Bronchial epithelial cell (primary cell): ENCODE measurements around the gene GABARAPL1. TPM values are rescaled to one million over a fixed set of nuclear protein-coding genes. Genes with fewer than 3 reads are reported as not detected.
"Not testable (repeated sequence)": the region's sequence is repeated elsewhere in the genome, so short reads cannot be mapped to it uniquely, and the experiment has no call there.

Experiments used
- DNase-seq: peaks from one replicate; pipeline ENCODE4 v3.0.0-alpha.2; 2010; ENCODE audit warnings: low read depth
- FAIRE-seq: peaks from 2 replicates; lab custom pipeline; 2011; peaks lifted over from hg19 to GRCh38; lab: Jason Lieb, UNC
- H3K27me3 ChIP-seq: 2 replicates; pipeline ENCODE4 v1.5.1; 2011; ENCODE audit warnings: low read length; ENCODE audit not compliant: control insufficient read depth, insufficient read depth
- H3K36me3 ChIP-seq: 2 replicates; pipeline ENCODE4 v1.5.1; 2011; ENCODE audit warnings: low read length; ENCODE audit not compliant: control insufficient read depth, insufficient read depth
- H3K4me3 ChIP-seq: 2 replicates; pipeline ENCODE4 v1.5.1; 2011; ENCODE audit warnings: mild to moderate bottlenecking, low read depth, low read length, control low read depth
- total RNA-seq: library from RNA; depleted of rRNA; stranded (reverse); fragments of >200 nt; gene quantifications from 2 replicates; pipeline ENCODE4 v1.2.1, GENCODE V29; 2014
- TF ChIP-seq, protein P1 (sequence below): IDR thresholded peaks from 2 replicates; pipeline ENCODE4 v1.5.1; 2011; ENCODE audit warnings: mild to moderate bottlenecking, moderate library complexity, low read length, control low read depth, inconsistent platforms; ENCODE audit not compliant: insufficient read depth, severe bottlenecking

The GABARAPL1 gene
- total RNA-seq, 1 donor from 2014 or later = 21.3 TPM

DNA sequence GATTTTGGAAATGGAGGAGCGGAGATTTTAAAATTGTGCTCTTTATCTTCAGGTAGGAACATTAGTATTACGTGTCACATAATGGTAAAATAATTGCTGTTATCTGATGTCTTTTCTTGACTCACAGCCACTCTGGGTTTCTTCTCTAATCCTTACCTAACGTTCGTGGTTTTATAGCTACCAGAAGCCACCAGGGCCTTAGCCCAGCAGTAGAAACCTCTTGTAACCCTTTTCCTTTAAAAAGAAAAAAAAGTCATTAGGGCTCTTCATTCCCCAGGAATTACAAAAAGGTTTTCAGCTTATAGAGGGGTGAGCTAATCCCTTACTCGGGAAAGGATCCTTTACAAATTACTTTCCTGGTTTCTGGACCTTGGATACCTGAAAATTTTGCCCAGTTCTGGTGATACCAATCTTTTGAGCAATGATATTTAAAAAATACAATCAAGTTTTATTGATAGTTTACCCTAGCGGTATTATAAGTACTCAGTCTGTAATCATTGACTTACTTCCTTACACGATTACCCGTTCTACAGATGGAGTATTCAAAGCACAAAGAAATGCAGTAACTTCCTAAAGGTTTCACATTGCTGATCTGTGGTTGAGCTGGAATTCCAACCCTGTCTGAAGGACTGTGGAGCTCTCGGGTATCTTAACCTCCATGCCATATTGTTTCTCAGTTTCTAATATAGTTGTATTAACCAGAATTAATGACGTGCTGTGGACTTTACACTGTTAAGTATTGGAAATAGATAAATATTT, 1.6 kb downstream of the GABARAPL1 start:
- FAIRE-seq = no peak
- Histone ChIP-seq H3K27me3 (no peaks in the 10 kb centered on the region), H3K4me3 (peak overlapping the region; percentile 92), H3K36me3 (peaks cover 2% of the 10 kb centered on the region)
- peak; percentile 37 for DNase-seq
- TF ChIP-seq, protein P1, sequence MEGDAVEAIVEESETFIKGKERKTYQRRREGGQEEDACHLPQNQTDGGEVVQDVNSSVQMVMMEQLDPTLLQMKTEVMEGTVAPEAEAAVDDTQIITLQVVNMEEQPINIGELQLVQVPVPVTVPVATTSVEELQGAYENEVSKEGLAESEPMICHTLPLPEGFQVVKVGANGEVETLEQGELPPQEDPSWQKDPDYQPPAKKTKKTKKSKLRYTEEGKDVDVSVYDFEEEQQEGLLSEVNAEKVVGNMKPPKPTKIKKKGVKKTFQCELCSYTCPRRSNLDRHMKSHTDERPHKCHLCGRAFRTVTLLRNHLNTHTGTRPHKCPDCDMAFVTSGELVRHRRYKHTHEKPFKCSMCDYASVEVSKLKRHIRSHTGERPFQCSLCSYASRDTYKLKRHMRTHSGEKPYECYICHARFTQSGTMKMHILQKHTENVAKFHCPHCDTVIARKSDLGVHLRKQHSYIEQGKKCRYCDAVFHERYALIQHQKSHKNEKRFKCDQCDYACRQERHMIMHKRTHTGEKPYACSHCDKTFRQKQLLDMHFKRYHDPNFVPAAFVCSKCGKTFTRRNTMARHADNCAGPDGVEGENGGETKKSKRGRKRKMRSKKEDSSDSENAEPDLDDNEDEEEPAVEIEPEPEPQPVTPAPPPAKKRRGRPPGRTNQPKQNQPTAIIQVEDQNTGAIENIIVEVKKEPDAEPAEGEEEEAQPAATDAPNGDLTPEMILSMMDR = no peak

DNA sequence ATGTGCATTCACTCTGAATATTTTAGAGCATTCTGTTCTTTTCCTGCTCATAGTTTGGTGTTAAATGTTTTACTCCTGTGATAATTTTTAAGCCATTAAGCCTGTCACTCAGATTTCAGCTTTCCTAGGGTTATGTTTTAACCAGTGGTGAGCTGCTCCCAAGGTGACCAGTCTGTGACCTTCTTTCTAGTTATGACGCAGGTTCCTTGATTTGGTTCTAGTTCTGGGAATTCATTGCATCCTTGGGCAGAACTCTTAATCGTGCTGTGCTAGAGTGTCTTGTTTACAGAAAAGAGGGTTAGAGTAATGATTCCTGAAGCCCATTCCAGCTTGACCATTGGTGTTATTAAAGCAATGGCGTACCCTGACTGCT, 2.2 kb downstream of the GABARAPL1 start:
- no peak overlapping the region for H3K4me3 ChIP-seq
- TF ChIP-seq, protein P1 = no peak
- DNase-seq = no peak
- peaks cover 2% of the 10 kb centered on the region for H3K36me3 ChIP-seq
- FAIRE-seq = no peak
- H3K27me3 ChIP-seq = no peaks in the 10 kb centered on the region

- FAIRE-seq = no peak
- no peaks in the 10 kb centered on the region for H3K27me3 ChIP-seq
- no peak for DNase-seq
- TF ChIP-seq, protein P1 = no peak
- peaks cover 2% of the 10 kb centered on the region for H3K36me3 ChIP-seq
- H3K4me3 ChIP-seq = no peak overlapping the region
Observed at GRCh38 chr12:10215436-10215835, 2.8 kb downstream of the GABARAPL1 start.

- H3K27me3 ChIP-seq, DNase-seq, FAIRE-seq, H3K36me3 ChIP-seq, H3K4me3 ChIP-seq: not testable (repeated sequence)
Observed at GRCh38 chr12:10215946-10216345, 3.3 kb downstream of the GABARAPL1 start.

- TF ChIP-seq, protein P1 = no peak
- Histone ChIP-seq H3K36me3 (peaks cover 6% of the 10 kb centered on the region), H3K4me3 (no peak overlapping the region), H3K27me3 (no peaks in the 10 kb centered on the region)
- FAIRE-seq = no peak
- no peak for DNase-seq
Observed at GRCh38 chr12:10218021-10218420, 5.3 kb downstream of the GABARAPL1 start.

GRCh38 chr12:10220398-10221077, 7.9 kb downstream of the GABARAPL1 start:
- DNase-seq (peak; percentile 58), FAIRE-seq (no peak)
- TF ChIP-seq, protein P1 = no peak
- Histone ChIP-seq H3K36me3 (peaks cover 8% of the 10 kb centered on the region), H3K27me3 (no peaks in the 10 kb centered on the region), H3K4me3 (no peak overlapping the region)
